T-helper 17 cell (primary cell): ENCODE measurements around the gene PAGE2. TPM values are rescaled to one million over a fixed set of nuclear protein-coding genes. Genes with fewer than 3 reads are reported as not detected.
"Not testable (repeated sequence)": the region's sequence is repeated elsewhere in the genome, so short reads cannot be mapped to it uniquely, and the experiment has no call there.

Experiments used
- ATAC-seq: fragments of 150-1000 bp; cut with Tn5 transposase; 2 replicates; pipeline ENCODE4 v1.10.0; 2021; ENCODE audit warnings: mild to moderate bottlenecking, moderate library complexity
- DNase-seq, 3 donors: peaks; one replicate each; pipeline versions ENCODE4 v3.0.0 to v3.0.0-alpha.2; 2020 to 2021
- H3K9me3 ChIP-seq: one replicate; pipeline ENCODE4 v1.7.0; 2013; ENCODE audit warnings: low read length, mild to moderate bottlenecking; ENCODE audit not compliant: control insufficient read depth, poor library complexity, severe bottlenecking
- H3K27ac Mint-ChIP-seq: one replicate; pipeline ENCODE4 v1.8.0; 2022; ENCODE audit warnings: mild to moderate bottlenecking, moderate library complexity, mixed read lengths
- H3K27me3 Mint-ChIP-seq: one replicate; pipeline ENCODE4 v1.8.0; 2022; ENCODE audit warnings: mixed read lengths
- H3K36me3 Mint-ChIP-seq: one replicate; pipeline ENCODE4 v1.8.0; 2022; ENCODE audit warnings: low read depth, mixed read lengths
- H3K4me1 Mint-ChIP-seq: one replicate; pipeline ENCODE4 v1.8.0; 2022; ENCODE audit warnings: mild to moderate bottlenecking, mixed read lengths
- H3K4me3 Mint-ChIP-seq: one replicate; pipeline ENCODE4 v1.8.0; 2022; ENCODE audit warnings: mild to moderate bottlenecking, moderate library complexity, mixed read lengths
- total RNA-seq, 4 donors: library from RNA in 2 of 4; stranded (reverse) in 2 of 4; gene quantifications; one replicate each; pipeline ENCODE4 v1.2.3 and lab custom pipeline; 2022 to 2026

PAGE2 gene
- total RNA-seq, 2 donors from 2014 or later: not detected

DNA sequence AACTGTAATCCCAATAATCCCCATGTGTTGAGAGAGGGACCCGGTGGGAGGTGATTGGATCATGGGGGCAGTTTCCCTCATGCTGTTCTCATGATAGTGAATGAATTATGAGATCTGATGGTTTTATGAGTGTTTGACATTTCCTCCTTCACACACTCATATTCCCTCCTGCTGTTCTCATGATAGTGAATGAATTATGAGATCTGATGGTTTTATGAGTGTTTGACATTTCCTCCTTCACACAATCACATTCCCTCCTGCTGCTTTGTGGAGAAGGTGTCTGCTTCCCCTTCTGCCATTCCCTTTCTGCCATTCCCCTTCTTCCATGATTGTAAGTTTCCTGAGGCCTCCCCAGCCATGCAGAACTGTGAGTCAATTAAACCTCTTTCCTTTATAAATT lies 52.0 kb downstream of the PAGE2 start:
- not testable (repeated sequence) for H3K27ac Mint-ChIP-seq, H3K9me3 ChIP-seq, ATAC-seq, H3K27me3 Mint-ChIP-seq, H3K4me1 Mint-ChIP-seq, H3K4me3 Mint-ChIP-seq, H3K36me3 Mint-ChIP-seq, DNase-seq

Other genes with a start within 250 kb of the PAGE2 start
- gene TRO, start 168.2 kb upstream of the PAGE2 start, total RNA-seq: 1 to 10 TPM in 1 of 2 donors, under 1 TPM in 1; 0.39 to 1.4 TPM
- under 1 TPM; 0.27 to 0.42 TPM for gene PFKFB1, start 94.8 kb upstream of the PAGE2 start, total RNA-seq
- gene APEX2, start 88.7 kb upstream of the PAGE2 start, total RNA-seq: 1 to 10 TPM; 5.9 to 9.6 TPM
- not detected for gene ALAS2, start 58.0 kb upstream of the PAGE2 start, total RNA-seq
- not detected for gene PAGE2B, start 14.0 kb upstream of the PAGE2 start, total RNA-seq
- under 1 TPM; 0.60 to 0.94 TPM for gene PAGE5, start 131.3 kb downstream of the PAGE2 start, total RNA-seq
- not detected for gene PAGE3, start 175.9 kb downstream of the PAGE2 start, total RNA-seq